GM12872 (cell line): ENCODE measurements around the gene GABRA1.

Source experiments
- TF ChIP-seq, protein P1 (sequence below): IDR thresholded peaks from 3 replicates; pipeline ENCODE4 v1.5.1; 2011; ENCODE audit warnings: low read depth, mild to moderate bottlenecking, low read length, moderate library complexity; ENCODE audit not compliant: insufficient read depth

The GABRA1 gene

DNA sequence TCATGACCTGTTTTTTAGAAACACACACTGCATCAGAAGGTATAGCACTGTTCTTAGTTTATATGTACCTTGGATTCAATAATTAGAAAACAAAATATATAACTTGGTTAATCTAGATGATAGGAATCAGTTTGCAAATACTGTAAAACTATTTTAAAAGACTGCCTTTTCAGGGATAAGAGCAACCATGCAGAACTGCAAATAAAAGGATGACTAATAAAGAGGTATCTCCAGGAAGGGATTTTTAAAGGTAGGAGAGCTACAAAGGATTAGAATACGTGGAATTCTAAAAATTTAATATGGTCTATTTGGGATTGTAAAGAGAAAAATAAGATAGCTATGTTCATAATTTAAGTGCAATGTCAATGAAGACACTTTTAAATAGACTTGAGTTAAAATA lies 9.4 kb downstream of the GABRA1 start:
- TF ChIP-seq, protein P1, sequence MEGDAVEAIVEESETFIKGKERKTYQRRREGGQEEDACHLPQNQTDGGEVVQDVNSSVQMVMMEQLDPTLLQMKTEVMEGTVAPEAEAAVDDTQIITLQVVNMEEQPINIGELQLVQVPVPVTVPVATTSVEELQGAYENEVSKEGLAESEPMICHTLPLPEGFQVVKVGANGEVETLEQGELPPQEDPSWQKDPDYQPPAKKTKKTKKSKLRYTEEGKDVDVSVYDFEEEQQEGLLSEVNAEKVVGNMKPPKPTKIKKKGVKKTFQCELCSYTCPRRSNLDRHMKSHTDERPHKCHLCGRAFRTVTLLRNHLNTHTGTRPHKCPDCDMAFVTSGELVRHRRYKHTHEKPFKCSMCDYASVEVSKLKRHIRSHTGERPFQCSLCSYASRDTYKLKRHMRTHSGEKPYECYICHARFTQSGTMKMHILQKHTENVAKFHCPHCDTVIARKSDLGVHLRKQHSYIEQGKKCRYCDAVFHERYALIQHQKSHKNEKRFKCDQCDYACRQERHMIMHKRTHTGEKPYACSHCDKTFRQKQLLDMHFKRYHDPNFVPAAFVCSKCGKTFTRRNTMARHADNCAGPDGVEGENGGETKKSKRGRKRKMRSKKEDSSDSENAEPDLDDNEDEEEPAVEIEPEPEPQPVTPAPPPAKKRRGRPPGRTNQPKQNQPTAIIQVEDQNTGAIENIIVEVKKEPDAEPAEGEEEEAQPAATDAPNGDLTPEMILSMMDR = no peak

DNA sequence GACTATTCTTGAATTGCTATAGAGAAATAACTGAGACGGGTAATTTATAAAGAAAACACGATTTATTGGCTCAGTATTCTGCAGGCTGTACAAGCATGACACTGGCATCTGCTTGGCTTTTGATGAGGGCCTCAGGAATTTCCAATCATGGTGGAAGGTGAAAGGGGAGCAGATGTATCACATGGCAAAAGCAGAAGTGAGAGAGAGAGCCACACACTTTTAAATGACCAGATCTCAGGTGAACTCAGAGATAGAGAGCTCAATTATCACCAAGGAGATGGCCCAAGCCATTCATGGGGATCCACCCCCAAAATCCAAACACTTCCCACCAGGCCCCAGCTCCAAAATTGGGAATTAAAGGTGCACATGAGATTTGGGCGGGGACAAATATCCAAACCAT lies 15.3 kb downstream of the GABRA1 start:
- TF ChIP-seq, protein P1 = no peak

DNA sequence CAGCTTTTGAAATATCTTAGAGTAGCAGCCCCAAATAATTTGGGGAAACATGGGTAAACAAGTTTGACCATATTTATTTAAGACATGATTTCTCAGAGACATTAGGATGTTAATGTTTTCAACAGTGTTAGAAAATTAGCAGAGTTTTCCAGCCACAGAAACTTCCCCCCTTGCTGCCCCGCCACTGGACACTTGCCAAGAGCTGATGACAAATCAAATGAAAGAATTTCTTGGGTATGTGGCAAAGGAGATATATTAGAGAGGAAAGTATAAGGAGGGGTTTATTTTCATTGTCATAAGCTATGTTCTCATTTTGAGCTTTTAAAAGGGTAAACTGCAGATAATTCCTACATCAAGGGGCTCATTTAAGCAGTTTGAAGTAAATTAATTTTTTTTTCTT lies 15.9 kb downstream of the GABRA1 start:
- TF ChIP-seq, protein P1 = no peak

GRCh38 chr5:161865510-161865909 lies 17.6 kb downstream of the GABRA1 start:
- TF ChIP-seq, protein P1 = no peak

DNA sequence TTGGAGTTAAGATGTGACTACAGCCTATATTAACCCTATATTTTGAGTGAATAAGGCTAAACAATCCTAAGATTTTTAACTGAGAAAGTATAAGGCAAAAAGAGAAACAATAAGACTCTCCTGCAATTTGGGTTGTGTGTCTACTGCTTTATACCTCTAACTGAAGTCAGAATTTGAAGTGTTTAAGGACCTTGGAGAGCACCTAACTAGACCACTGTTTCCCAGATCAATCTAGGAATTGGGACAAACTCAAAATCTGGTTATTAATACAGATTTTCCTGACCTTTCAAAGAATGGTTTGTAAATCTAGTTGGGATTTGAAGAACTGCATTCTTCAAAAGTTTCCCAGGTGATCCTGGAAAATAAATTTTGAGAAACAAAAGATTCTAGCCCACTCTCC lies 42.1 kb downstream of the GABRA1 start:
- TF ChIP-seq, protein P1 = no peak

GRCh38 chr5:161895514-161895913 lies 47.6 kb downstream of the GABRA1 start:
- TF ChIP-seq, protein P1 = no peak

- TF ChIP-seq, protein P1 = no peak
Observed at GRCh38 chr5:161897033-161897432, 49.1 kb downstream of the GABRA1 start.

DNA sequence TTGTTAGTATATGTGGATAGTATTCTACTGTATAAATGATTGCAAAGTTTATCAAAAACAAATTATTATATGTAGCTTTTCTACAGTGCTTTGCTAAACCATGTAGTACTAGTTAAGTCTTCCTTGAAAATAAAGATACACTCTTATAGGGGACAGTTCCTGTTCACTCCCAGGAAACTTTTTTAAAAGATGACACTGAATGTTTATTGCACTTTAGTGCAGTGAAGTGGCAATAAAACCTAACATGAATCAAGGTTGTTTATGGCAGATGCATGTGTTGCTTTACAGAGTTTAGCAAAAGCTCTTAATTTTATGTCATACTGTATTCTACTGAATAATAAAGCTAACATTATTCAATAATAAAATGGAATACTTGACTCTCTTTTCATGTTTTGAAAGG lies 51.7 kb downstream of the GABRA1 start:
- TF ChIP-seq, protein P1 = no peak
